ENCODE data around the gene CACNA1I.
A peak's percentile ranks its signal among the peaks of the same experiment; 100 is the strongest.

Gene CACNA1I

DNA sequence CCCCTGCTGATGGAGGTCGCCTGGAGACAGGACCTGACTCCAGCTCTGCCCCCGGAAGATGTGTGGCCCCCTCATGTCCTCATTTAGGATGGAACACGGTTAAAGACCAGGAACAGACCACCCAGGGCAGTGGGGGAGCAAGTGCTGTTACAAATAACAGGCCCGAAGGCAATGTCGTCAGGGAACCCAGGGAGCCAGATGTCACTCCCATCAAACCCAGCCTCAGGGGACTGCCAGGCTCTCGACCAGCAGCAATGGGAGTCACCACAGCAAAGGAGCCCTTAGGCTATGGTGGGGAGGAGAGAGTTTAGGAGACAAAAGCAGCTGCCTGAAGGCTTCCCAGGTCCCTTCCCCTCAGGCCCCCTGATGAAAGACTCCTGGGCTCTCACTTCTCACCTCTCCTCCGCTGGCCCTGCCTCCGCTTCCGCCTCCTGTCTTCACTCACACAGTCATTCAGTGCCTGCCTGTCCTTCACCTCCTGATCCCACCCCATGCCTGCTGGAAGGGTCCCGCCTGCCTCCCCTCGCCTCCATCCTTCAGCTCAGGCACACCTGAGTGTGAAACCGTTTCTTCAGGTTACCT lies 42.4 kb upstream of the CACNA1I start:
- Histone ChIP-seq H3K27me3 (ENCODE audit: insufficient read depth, low read length) (no peaks in the 10 kb centered on the region), H3K4me1 (ENCODE audit: insufficient read depth, low read length) (peaks cover 18% of the 10 kb centered on the region), H3K4me3 (ENCODE audit: low read length) (no peak overlapping the region), H3K36me3 (ENCODE audit: insufficient read depth, low read length) (peaks cover 46% of the 10 kb centered on the region), H3K9ac (ENCODE audit: low read depth, low read length) (no peak overlapping the region), H3K27ac (ENCODE audit: low read depth, low read length) (no peak overlapping the region), H3K9me3 (ENCODE audit: insufficient read depth, low read depth, low read length) (no peaks in the 10 kb centered on the region)
- 77% methylated on average over 12 of the region's 12 CpGs for WGBS

GRCh38 chr22:39528681-39529486 lies 41.7 kb upstream of the CACNA1I start:
- WGBS, result 50% methylated on average over 32 of the region's 32 CpGs
- peaks cover 21% of the 10 kb centered on the region for H3K4me1 ChIP-seq (ENCODE audit: insufficient read depth, low read length)
- no peak overlapping the region for H3K9ac ChIP-seq (ENCODE audit: low read depth, low read length)
- H3K4me3 ChIP-seq (ENCODE audit: low read length), result no peak overlapping the region
- H3K36me3 ChIP-seq (ENCODE audit: insufficient read depth, low read length), result peaks cover 42% of the 10 kb centered on the region
- H3K27me3 ChIP-seq (ENCODE audit: insufficient read depth, low read length), result no peaks in the 10 kb centered on the region
- H3K9me3 ChIP-seq (ENCODE audit: insufficient read depth, low read depth, low read length), result no peaks in the 10 kb centered on the region
- peak overlapping the region; percentile 1; the same call in 1 of the 2 replicates for H3K27ac ChIP-seq (ENCODE audit: low read depth, low read length)

DNA sequence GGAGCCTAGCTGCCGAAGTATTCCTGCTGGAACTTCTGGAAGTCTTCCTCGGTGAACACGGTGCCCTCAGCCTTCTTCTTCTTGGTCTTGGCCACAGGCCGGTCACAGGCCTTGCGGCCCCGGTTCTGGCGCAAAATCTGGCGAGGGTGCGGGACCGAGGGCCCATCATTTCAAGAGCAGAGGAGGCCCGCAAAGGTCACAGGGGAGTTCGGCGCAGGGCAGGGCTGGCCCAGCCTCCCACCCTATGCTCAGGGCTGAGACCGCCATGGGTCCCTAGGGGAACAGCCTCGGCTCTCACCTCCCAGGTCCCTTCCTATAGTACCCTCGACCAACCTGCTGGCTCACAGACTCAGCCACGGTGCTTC lies 41.1 kb upstream of the CACNA1I start:
- Histone ChIP-seq H3K4me3 (ENCODE audit: low read length) (no peak overlapping the region), H3K36me3 (ENCODE audit: insufficient read depth, low read length) (peaks cover 37% of the 10 kb centered on the region), H3K27ac (ENCODE audit: low read depth, low read length) (peak overlapping the region; percentile 1; the same call in 1 of the 2 replicates), H3K9ac (ENCODE audit: low read depth, low read length) (no peak overlapping the region), H3K27me3 (ENCODE audit: insufficient read depth, low read length) (no peaks in the 10 kb centered on the region), H3K9me3 (ENCODE audit: insufficient read depth, low read depth, low read length) (no peaks in the 10 kb centered on the region), H3K4me1 (ENCODE audit: insufficient read depth, low read length) (peaks cover 26% of the 10 kb centered on the region)
- 75% methylated on average over 17 of the region's 17 CpGs for WGBS

DNA sequence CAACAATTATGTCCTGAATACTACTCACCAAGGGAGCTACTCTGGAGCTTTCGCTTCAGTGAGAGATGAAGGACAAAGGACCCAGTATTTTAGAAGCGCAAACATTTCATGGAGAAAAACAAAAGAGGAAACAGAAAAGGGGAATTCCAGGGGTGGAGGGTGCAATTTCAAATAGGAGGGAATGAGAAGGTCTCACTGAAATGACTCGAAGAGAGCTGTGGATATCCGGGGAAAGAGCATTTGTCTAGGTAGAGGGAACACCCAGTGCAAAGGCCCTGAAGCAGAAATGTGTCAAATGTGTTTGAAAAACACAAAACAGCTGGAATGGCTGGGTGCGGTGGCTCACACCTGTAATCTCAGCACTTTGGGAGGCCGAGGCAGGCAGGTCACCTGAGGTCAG lies 40.4 kb upstream of the CACNA1I start:
- no peak overlapping the region for H3K4me3 ChIP-seq (ENCODE audit: low read length)
- no peak overlapping the region for H3K9ac ChIP-seq (ENCODE audit: low read depth, low read length)
- H3K9me3 ChIP-seq (ENCODE audit: insufficient read depth, low read depth, low read length), result no peaks in the 10 kb centered on the region
- WGBS, result 95% methylated on average over 6 of the region's 6 CpGs
- H3K36me3 ChIP-seq (ENCODE audit: insufficient read depth, low read length), result peaks cover 32% of the 10 kb centered on the region
- H3K27me3 ChIP-seq (ENCODE audit: insufficient read depth, low read length), result no peaks in the 10 kb centered on the region
- H3K4me1 ChIP-seq (ENCODE audit: insufficient read depth, low read length), result peaks cover 30% of the 10 kb centered on the region
- H3K27ac ChIP-seq (ENCODE audit: low read depth, low read length), result no peak overlapping the region

DNA sequence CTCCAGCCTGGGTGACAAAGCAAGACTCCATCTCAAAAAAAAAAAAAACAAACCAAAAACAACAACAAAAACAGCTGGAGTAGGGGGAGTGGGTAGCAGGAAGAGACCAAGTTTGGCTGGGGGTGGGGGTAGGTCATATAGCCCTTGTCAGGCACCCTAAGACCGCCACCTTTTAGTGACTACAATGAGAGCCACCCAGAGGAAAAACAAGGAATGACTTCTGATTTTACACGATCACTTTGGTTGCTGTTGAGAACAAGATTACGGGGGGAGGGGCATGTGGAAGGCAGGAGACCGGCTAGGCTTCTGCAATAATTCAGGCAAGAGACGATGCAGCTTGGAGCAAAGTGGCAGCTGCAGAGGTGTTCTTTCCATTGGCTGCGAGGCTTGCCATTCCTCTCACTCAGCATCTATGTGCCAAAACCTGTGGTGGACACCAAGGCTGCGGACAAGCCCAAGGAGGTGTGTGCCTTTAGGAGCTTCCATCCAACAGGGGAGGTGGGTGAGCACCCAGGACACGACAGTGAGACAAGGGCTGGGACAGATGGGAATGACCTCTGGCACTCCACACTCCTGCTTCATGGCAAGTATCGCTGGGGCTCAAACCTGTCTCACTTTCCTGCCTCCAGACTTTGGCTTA lies 39.7 kb upstream of the CACNA1I start:
- H3K36me3 ChIP-seq (ENCODE audit: insufficient read depth, low read length), result peaks cover 27% of the 10 kb centered on the region
- H3K4me3 ChIP-seq (ENCODE audit: low read length), result peak overlapping the region; percentile 16
- H3K9me3 ChIP-seq (ENCODE audit: insufficient read depth, low read depth, low read length), result no peaks in the 10 kb centered on the region
- H3K9ac ChIP-seq (ENCODE audit: low read depth, low read length), result no peak overlapping the region
- peaks cover 36% of the 10 kb centered on the region for H3K4me1 ChIP-seq (ENCODE audit: insufficient read depth, low read length)
- no peak overlapping the region for H3K27ac ChIP-seq (ENCODE audit: low read depth, low read length)
- WGBS, result 75% methylated on average over 9 of the region's 9 CpGs
- H3K27me3 ChIP-seq (ENCODE audit: insufficient read depth, low read length), result no peaks in the 10 kb centered on the region

- Histone ChIP-seq H3K36me3 (ENCODE audit: insufficient read depth, low read length) (peaks cover 27% of the 10 kb centered on the region), H3K27me3 (ENCODE audit: insufficient read depth, low read length) (no peaks in the 10 kb centered on the region), H3K9ac (ENCODE audit: low read depth, low read length) (peak within 1 kb of the TSS; percentile 87), H3K4me1 (ENCODE audit: insufficient read depth, low read length) (peaks cover 36% of the 10 kb centered on the region), H3K27ac (ENCODE audit: low read depth, low read length) (peak within 1 kb of the TSS; percentile 79), H3K4me3 (ENCODE audit: low read length) (peak within 1 kb of the TSS; percentile 94), H3K9me3 (ENCODE audit: insufficient read depth, low read depth, low read length) (no peaks in the 10 kb centered on the region)
- WGBS, result under 1% methylated on average over 67 of the region's 67 CpGs
These were observed 38.1 kb upstream of the CACNA1I start, which contains the start of gene RPS19BP1 for GRCh38 chr22:39532215-39533073. RPS19BP1 (minus strand) TSS chr22:39532748; CDS start chr22:39532738, 10 bp downstream.

- H3K9me3 ChIP-seq (ENCODE audit: insufficient read depth, low read depth, low read length), result no peaks in the 10 kb centered on the region
- WGBS, result 78% methylated on average over 12 of the region's 12 CpGs
- peaks cover 36% of the 10 kb centered on the region for H3K4me1 ChIP-seq (ENCODE audit: insufficient read depth, low read length)
- H3K9ac ChIP-seq (ENCODE audit: low read depth, low read length), result peak overlapping the region; percentile 59; the same call in 1 of the 2 replicates
- H3K27ac ChIP-seq (ENCODE audit: low read depth, low read length), result peak overlapping the region; percentile 47; the same call in 1 of the 2 replicates
- peak overlapping the region; percentile 45; the same call in 1 of the 2 replicates for H3K4me3 ChIP-seq (ENCODE audit: low read length)
- H3K27me3 ChIP-seq (ENCODE audit: insufficient read depth, low read length), result no peaks in the 10 kb centered on the region
- H3K36me3 ChIP-seq (ENCODE audit: insufficient read depth, low read length), result peaks cover 18% of the 10 kb centered on the region
These were observed 36.5 kb upstream of the CACNA1I start for GRCh38 chr22:39534092-39534506.

- Histone ChIP-seq H3K4me3 (ENCODE audit: low read length) (peak overlapping the region; percentile 45), H3K36me3 (ENCODE audit: insufficient read depth, low read length) (peaks cover 13% of the 10 kb centered on the region), H3K9ac (ENCODE audit: low read depth, low read length) (peak overlapping the region; percentile 59), H3K4me1 (ENCODE audit: insufficient read depth, low read length) (peaks cover 36% of the 10 kb centered on the region), H3K27ac (ENCODE audit: low read depth, low read length) (peak overlapping the region; percentile 47; the same call in 1 of the 2 replicates), H3K9me3 (ENCODE audit: insufficient read depth, low read depth, low read length) (no peaks in the 10 kb centered on the region), H3K27me3 (ENCODE audit: insufficient read depth, low read length) (no peaks in the 10 kb centered on the region)
- WGBS, result 11% methylated on average over 39 of the region's 41 CpGs
These were observed 35.8 kb upstream of the CACNA1I start for GRCh38 chr22:39534591-39535356.

GRCh38 chr22:39535357-39535725 lies 35.2 kb upstream of the CACNA1I start:
- Histone ChIP-seq H3K9ac (ENCODE audit: low read depth, low read length) (no peak overlapping the region), H3K4me3 (ENCODE audit: low read length) (peak overlapping the region; percentile 32; the same call in 1 of the 2 replicates), H3K27ac (ENCODE audit: low read depth, low read length) (no peak overlapping the region), H3K9me3 (ENCODE audit: insufficient read depth, low read depth, low read length) (no peaks in the 10 kb centered on the region), H3K36me3 (ENCODE audit: insufficient read depth, low read length) (peaks cover 8% of the 10 kb centered on the region), H3K27me3 (ENCODE audit: insufficient read depth, low read length) (no peaks in the 10 kb centered on the region), H3K4me1 (ENCODE audit: insufficient read depth, low read length) (peaks cover 36% of the 10 kb centered on the region)
- WGBS, result 42% methylated on average over 13 of the region's 13 CpGs

GRCh38 chr22:39535831-39536449 lies 34.6 kb upstream of the CACNA1I start:
- no peaks in the 10 kb centered on the region for H3K9me3 ChIP-seq (ENCODE audit: insufficient read depth, low read depth, low read length)
- 92% methylated on average over 15 of the region's 15 CpGs for WGBS
- peaks cover 3% of the 10 kb centered on the region; the same call in 1 of the 2 replicates for H3K36me3 ChIP-seq (ENCODE audit: insufficient read depth, low read length)
- H3K9ac ChIP-seq (ENCODE audit: low read depth, low read length), result no peak overlapping the region
- no peaks in the 10 kb centered on the region for H3K27me3 ChIP-seq (ENCODE audit: insufficient read depth, low read length)
- no peak overlapping the region for H3K4me3 ChIP-seq (ENCODE audit: low read length)
- peaks cover 34% of the 10 kb centered on the region for H3K4me1 ChIP-seq (ENCODE audit: insufficient read depth, low read length)
- H3K27ac ChIP-seq (ENCODE audit: low read depth, low read length), result no peak overlapping the region
